GM12873 (cell line): ENCODE data around the gene IFITM1.

ENCODE experiments used
- TF ChIP-seq, protein P1 (sequence below): IDR thresholded peaks from 2 replicates; pipeline ENCODE4 v1.5.1; 2012; ENCODE audit warnings: low read depth, mild to moderate bottlenecking, moderate library complexity, low read length, control low read depth; ENCODE audit not compliant: insufficient read depth; ENCODE audit errors: missing control alignments

IFITM1 gene

DNA sequence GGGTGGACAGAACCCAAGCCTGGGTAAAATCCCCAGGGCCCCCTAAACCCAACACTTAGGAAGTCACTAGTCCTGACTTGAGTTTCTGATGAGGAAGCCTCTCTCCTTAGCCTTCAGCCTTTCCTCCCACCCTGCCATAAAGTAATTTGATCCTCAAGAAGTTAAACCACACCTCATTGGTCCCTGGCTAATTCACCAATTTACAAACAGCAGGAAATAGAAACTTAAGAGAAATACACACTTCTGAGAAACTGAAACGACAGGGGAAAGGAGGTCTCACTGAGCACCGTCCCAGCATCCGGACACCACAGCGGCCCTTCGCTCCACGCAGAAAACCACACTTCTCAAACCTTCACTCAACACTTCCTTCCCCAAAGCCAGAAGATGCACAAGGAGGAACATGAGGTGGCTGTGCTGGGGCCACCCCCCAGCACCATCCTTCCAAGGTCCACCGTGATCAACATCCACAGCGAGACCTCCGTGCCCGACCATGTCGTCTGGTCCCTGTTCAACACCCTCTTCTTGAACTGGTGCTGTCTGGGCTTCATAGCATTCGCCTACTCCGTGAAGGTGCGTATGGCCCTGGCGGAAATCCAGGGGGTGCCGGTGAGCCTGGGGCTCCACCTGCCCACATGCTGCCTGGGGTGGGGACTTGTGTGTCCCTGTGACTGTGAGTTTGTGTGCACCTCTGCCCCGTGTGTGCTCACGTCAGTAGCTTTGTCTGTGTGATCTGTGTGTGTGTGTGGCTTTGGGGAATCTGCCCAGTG is at the start of gene IFITM1:
Gene IFITM1 (plus strand): TSS at position 254 of the 767 bp plus-strand sequence. CDS start 131 bp downstream, at position 385.
- TF ChIP-seq, protein P1, sequence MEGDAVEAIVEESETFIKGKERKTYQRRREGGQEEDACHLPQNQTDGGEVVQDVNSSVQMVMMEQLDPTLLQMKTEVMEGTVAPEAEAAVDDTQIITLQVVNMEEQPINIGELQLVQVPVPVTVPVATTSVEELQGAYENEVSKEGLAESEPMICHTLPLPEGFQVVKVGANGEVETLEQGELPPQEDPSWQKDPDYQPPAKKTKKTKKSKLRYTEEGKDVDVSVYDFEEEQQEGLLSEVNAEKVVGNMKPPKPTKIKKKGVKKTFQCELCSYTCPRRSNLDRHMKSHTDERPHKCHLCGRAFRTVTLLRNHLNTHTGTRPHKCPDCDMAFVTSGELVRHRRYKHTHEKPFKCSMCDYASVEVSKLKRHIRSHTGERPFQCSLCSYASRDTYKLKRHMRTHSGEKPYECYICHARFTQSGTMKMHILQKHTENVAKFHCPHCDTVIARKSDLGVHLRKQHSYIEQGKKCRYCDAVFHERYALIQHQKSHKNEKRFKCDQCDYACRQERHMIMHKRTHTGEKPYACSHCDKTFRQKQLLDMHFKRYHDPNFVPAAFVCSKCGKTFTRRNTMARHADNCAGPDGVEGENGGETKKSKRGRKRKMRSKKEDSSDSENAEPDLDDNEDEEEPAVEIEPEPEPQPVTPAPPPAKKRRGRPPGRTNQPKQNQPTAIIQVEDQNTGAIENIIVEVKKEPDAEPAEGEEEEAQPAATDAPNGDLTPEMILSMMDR: peak; percentile 1

DNA sequence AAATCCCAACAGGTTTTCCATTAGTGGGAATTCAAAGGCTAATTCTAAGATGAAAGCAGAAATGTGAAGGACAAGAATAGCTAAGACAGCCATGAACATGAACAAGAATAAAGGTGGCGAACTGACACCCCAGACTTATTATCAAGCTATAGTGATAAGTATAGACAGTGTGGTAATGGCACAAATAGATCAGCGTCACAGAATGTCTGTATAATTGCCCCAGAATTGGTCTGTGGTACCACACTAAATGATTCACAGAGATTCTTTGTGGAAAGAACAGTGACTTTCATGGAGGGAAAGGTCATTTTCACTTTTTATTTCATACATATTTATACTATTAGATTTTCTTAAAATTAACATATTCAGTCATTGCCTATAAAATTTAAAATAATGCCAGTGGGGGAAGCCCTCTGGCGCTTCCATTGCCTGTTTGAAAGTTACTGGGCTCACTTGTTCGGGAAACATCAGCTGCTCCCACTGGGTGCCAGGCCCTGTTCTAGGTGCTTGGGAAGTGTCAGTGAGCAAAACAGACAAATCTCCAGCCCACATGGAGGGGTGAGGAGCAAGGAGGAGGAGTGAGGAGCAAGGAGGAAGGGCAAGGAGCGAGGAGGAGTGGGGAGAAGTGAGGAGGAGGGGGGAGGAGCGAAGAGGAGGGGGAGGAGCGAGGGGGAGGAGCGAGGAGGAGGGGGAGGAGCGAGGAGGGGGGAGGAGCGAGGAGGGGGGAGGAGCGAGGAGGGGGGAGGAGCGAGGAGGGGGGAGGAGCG is 47.0 kb upstream of the IFITM1 start:
- TF ChIP-seq, protein P1: no peak

DNA sequence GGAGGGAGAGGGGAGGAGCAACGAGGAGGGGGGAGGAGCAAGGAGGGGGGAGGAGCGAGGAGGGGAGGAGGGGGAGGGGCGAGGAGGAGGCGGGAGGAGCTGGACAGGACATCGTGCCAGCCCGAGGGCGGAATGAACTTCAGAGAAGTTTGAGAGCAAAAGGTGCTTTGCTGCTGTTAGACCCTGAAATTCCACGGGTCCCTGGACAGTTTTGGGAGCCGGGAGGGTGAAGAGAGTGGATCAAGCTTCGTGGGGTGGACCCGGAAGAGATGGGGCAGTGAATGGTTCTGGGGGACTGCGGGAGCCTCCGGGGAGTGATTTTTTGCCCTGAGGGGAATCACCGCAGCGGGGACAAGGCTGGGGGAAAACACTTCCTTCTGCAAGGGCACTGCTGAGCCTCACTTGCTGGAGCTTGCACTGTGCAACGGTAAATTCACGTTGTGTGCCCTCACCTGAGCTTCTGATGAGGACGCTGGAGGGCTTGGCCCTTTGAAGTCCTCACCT is 46.3 kb upstream of the IFITM1 start:
- TF ChIP-seq, protein P1: no peak

DNA sequence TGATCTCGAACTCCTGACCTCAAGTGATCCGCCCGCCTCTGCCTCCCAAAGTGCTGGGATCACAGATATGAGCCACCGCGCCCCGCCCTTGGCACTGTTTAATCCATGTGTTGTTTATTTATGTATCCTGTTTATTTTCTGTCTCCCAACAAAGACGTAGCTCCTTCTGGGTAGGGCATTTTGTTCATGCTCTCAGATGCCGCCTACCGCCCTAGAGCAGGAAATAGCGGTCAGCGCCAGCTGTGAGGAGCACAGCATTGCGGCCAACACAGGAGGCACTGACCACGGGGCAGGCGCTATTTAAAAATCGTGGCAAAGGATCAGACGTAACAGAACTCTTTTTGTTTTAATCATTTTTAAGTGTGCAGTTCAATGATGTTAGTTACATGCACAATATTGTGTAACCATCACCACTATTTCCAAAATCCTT is 45.1 kb upstream of the IFITM1 start:
- TF ChIP-seq, protein P1: peak; percentile 15

DNA sequence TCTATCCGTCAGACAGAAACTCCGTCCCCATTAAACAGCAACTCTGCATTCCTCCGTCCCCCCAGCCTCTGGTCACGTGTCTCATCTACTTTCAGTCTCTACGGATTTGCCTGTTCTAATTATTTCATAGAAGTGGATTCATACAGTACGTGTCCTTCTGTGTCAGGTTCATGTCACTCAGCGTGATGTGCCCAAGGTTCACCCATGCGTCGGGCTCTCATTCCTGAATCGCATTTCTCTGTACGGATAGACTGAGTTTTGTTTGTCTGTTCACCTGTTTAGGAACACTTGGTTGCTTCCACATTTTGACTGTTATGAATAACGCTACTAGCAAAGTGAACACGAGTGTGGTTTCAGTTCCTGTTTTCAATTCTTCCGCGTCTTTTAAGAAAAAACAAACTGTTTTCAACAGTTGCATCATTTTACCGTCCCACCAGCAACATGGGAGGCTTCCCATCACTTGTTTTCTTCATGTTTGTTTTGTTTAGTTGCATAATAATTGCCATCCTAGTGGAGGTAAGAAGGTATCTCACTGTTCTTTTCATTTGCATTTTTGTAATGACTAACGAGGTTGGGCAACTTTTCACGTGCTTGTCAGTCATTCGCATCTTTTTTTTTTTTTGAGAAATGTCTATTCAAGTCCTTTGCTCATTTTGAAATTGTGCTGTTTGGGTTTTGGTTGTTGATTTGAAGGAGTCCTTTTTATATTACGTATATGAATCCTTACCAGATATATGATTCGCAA is 44.5 kb upstream of the IFITM1 start:
- TF ChIP-seq, protein P1: peak; percentile 19

DNA sequence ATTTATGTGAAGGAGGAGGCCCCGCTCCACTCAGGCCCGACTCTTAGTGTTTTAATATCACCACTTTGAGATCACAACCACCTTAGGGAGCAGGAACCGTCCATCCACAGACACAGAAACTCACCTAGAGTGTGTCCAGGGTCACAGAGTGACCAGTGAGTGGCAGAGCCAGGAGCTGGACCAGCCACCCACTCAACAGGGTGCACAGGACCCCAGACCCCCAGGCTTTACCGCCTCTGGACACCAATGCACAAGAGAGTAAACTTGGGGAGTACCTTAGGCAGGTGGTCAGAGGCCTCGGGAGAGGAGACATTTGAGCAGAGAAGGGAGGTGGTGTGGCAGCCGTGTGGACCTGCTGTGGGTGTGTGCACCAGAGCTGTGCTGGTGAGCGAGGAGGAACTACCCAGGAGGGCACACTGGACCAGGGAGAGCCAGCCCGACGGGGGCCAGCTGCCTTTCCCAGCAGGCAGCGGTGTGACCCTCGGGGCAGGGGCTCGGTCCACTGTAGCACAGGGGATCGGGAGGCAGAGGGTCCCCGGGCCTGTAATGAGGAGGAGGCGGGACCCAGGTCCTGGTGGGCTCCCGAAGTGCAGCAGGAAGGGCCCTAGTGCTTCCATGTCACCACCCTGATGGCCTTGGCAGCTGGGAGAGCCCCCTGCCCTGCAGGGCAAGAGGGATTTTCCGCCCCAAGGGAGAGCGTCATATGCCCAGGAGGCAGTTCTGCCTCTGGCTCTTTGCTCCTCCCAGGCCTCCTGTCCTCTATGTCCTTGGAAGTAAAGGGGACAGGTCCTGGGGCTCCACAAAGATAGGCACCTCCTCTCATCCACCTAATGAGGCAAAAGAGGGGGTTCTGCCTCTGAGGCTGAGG is 43.2 kb upstream of the IFITM1 start:
- TF ChIP-seq, protein P1: no peak
